HepG2 (cell line): ENCODE results near the gene CDK5R1. TPM values are rescaled to one million over a fixed set of nuclear protein-coding genes. Genes with fewer than 3 reads are reported as not detected.

Experiments
- ATAC-seq: fragments of 200-7000 bp; cut with Tn5 transposase; 3 replicates; pipeline ENCODE4 v1.9.1; 2020; ENCODE audit warnings: mild to moderate bottlenecking, moderate library complexity
- BruUV-seq: library from RNA; stranded (reverse); fragments of 400-500 nt; replicated peaks from 2 replicates; lab custom pipeline; 2021; lab: Mats Ljungman, UMichigan
- CTCF ChIA-PET: fragments of 300-600 bp; formaldehyde crosslinking; extraction: SDS; loops from one replicate; lab custom pipeline; 2021; ENCODE audit warnings: low total read pairs, inconsistent platforms, low intra/inter-chr PET ratio; lab: Yijun Ruan, JAX
- POLR2A ChIA-PET: fragments of 350-600 bp; sonication (Branson Sonifier 250); formaldehyde crosslinking; loops from one replicate; lab custom pipeline; 2020; ENCODE audit warnings: antibody characterized with exemption, inconsistent platforms; lab: Yijun Ruan, JAX
- DNase-seq: peaks from one replicate; pipeline ENCODE4 v3.0.0-alpha.2; 2015; ENCODE audit warnings: low spot score
- FAIRE-seq: peaks from 3 replicates; lab custom pipeline; 2011; peaks lifted over from hg19 to GRCh38; lab: Jason Lieb, UNC
- H2AFZ ChIP-seq: one replicate; pipeline ENCODE4 v1.6.1; 2011; ENCODE audit warnings: low read length, inconsistent platforms
- H3K27ac ChIP-seq: fragments of 300-600 bp; 3 replicates; pipeline ENCODE4 v1.8.0; 2011; ENCODE audit warnings: mixed run types, mild to moderate bottlenecking, mixed read lengths, low read length, inconsistent platforms; ENCODE audit not compliant: insufficient read depth; ENCODE audit errors: extremely low read length
- H3K27me3 ChIP-seq, 2 experiments: fragments of 200-600 bp in 1 of 2; 2 replicates in 1 of 2; 3 replicates in 1 of 2; pipeline versions ENCODE4 v1.6.0 to v1.8.0; 2011; ENCODE audit warnings: low read length in 2 of 2, mild to moderate bottlenecking in 2 of 2, moderate library complexity in 2 of 2, inconsistent platforms in 1 of 2; ENCODE audit not compliant: insufficient read depth in 2 of 2, control insufficient read depth in 1 of 2
- H3K36me3 ChIP-seq, 2 experiments: fragments of 200-600 bp in 1 of 2; replicated peaks in 1 of 2; 2 replicates in 1 of 2; 3 replicates in 1 of 2; pipeline versions ENCODE4 v1.5.1 to v1.8.0; 2011; ENCODE audit warnings: low read length in 2 of 2, inconsistent platforms in 1 of 2; ENCODE audit not compliant: insufficient read depth in 2 of 2, control insufficient read depth in 1 of 2
- H3K4me1 ChIP-seq: 2 replicates; pipeline ENCODE4 v1.5.1; 2012; ENCODE audit warnings: low read length, inconsistent platforms; ENCODE audit not compliant: insufficient read depth
- H3K4me2 ChIP-seq: 2 replicates; pipeline ENCODE4 v1.6.0; 2011; ENCODE audit warnings: low read depth, low read length, inconsistent platforms
- H3K4me3 ChIP-seq, 3 experiments: fragments of 200-600 bp in 1 of 3; sonication (generic), shearing (Covaris generic) in 1 of 3; replicated peaks in 1 of 3; 2 replicates each; pipeline ENCODE4 v1.5.1; 2011 to 2016; ENCODE audit warnings: low read length in 3 of 3, inconsistent platforms in 2 of 3, low read depth in 2 of 3, mild to moderate bottlenecking in 2 of 3, control low read depth in 1 of 3, mixed read lengths in 1 of 3; ENCODE audit not compliant: insufficient read depth in 1 of 3
- H3K79me2 ChIP-seq: one replicate; pipeline ENCODE4 v1.6.1; 2011; ENCODE audit warnings: low read length, inconsistent platforms; ENCODE audit not compliant: insufficient read depth
- H3K9ac ChIP-seq: 2 replicates; pipeline ENCODE4 v1.6.0; 2011; ENCODE audit warnings: mild to moderate bottlenecking, low read depth, low read length, inconsistent platforms; ENCODE audit not compliant: insufficient read depth
- H3K9me3 ChIP-seq: 2 replicates; pipeline ENCODE4 v1.5.1; 2012; ENCODE audit warnings: mild to moderate bottlenecking, low read length
- H4K20me1 ChIP-seq: 2 replicates; pipeline ENCODE4 v1.6.0; 2011; ENCODE audit warnings: inconsistent platforms, mild to moderate bottlenecking, low read length, moderate library complexity; ENCODE audit not compliant: insufficient read depth
- ASH2L ChIP-seq: fragments of 300-600, 200-600 bp; sonication (generic); IDR thresholded peaks from 2 replicates; pipeline ENCODE4 v1.7.0; 2017; ENCODE audit warnings: low read depth, mild to moderate bottlenecking, moderate library complexity, mixed read lengths, low read length; ENCODE audit not compliant: insufficient read length
- FOXM1 ChIP-seq: sonication (generic); formaldehyde crosslinking; IDR thresholded peaks from 2 replicates; pipeline ENCODE4 v1.5.0; 2020; ENCODE audit warnings: missing genetic modification reagents
- LCORL ChIP-seq, 2 experiments: fragments of 450-650 bp in 1 of 2; sonication (generic) in 1 of 2; formaldehyde crosslinking in 1 of 2; IDR thresholded peaks; 2 replicates each; pipeline versions ENCODE4 v1.5.0 to v1.6.1; 2017 to 2020; ENCODE audit warnings: antibody characterized with exemption in 1 of 2, missing genetic modification reagents in 1 of 2
- ZBTB3 ChIP-seq: sonication (generic); formaldehyde crosslinking; IDR thresholded peaks from 2 replicates; pipeline ENCODE4 v1.4.0; 2020; ENCODE audit warnings: low read depth, mild to moderate bottlenecking, moderate library complexity, missing genetic modification reagents, borderline replicate concordance
- ZNF414 ChIP-seq: sonication (generic); formaldehyde crosslinking; IDR thresholded peaks from 2 replicates; pipeline ENCODE4 v1.5.0; 2020; ENCODE audit warnings: missing genetic modification reagents
- ZNF615 ChIP-seq: sonication (generic); formaldehyde crosslinking; IDR thresholded peaks from 2 replicates; pipeline ENCODE4 v1.5.0; 2020; ENCODE audit warnings: mild to moderate bottlenecking, missing genetic modification reagents, borderline replicate concordance
- ZSCAN9 ChIP-seq: IDR thresholded peaks from 2 replicates; pipeline ENCODE4 v1.6.1; 2016; ENCODE audit warnings: borderline replicate concordance
- WGBS: methylation state at CpG from one replicate; pipeline ENCODE4 v1.1.6; 2017; ENCODE audit warnings: low lambda C conversion rate; 5-methylcytosine and 5-hydroxymethylcytosine counted together
- in situ Hi-C: cut with HindIII; loops from 2 replicates; pipeline ENCODE4 v1.10.0; 2017; ENCODE audit warnings: low pct_unique_long_range_greater_than_20kb; ENCODE audit not compliant: extremely low pct_ligation_motif_present
- intact Hi-C: fragments of 100-400 bp; cut with micrococcal nuclease; formaldehyde crosslinking; loops from one replicate; pipeline ENCODE4 v1.10.0; 2022; ENCODE audit not compliant: unreplicated experiment
- polyA plus RNA-seq, 8 experiments: library from polyadenylated mRNA; depleted of rRNA in 3 of 8; stranded (reverse) in 7 of 8; unstranded in 1 of 8; fragments of >200 nt; fragmentation: Illumina TruSeq in 4 of 8; extraction: Trizol in 4 of 8; gene quantifications; 2 replicates each; pipeline versions ENCODE4 v1.2.1 to v1.2.3, GENCODE V29; 2011 to 2016; ENCODE audit warnings: low read depth in 4 of 8, missing spikeins in 1 of 8, mixed read lengths in 1 of 8; ENCODE audit not compliant: insufficient read depth in 1 of 8
- total RNA-seq, 5 experiments: library from RNA; depleted of rRNA; stranded (reverse); fragments of >200 nt; fragmentation: Illumina TruSeq; extraction: Trizol; gene quantifications; 2 replicates each; pipeline ENCODE4 v1.2.3, GENCODE V29; 2016; ENCODE audit warnings: low read depth in 1 of 5

The CDK5R1 gene
- total and polyA plus RNA-seq, 2 of the 13 experiments (the other 11 are each of a cell fraction or from before 2014, with no cell fraction given), result 1.1 to 3.9 TPM

GRCh38 chr17:32445074-32445415 is 41.7 kb upstream of the CDK5R1 start (continued):
- no peak for TF ChIP-seq ZSCAN9 (CRISPR knock-in tag)

GRCh38 chr17:32445497-32445896 is 41.3 kb upstream of the CDK5R1 start:
- TF ChIP-seq ZNF615 (CRISPR knock-in tag), result no peak
- peak; percentile 9 for TF ChIP-seq ASH2L
- no peak for TF ChIP-seq ZBTB3 (CRISPR knock-in tag)
- TF ChIP-seq ZNF414 (CRISPR knock-in tag), result no peak
- no peak for TF ChIP-seq LCORL (IDR thresholded peaks at IDR 0.05)
- 0 out of 2 replicates have a peak, but pooled peaks have one; percentile 3 for TF ChIP-seq LCORL (CRISPR knock-in tag; IDR thresholded peaks at IDR 0.05)
- no peak for TF ChIP-seq FOXM1 (CRISPR knock-in tag)
- TF ChIP-seq, all 625 proteins: peak for 2
- intact Hi-C loops (no loop called here), in situ Hi-C loops (no loop called here)
- BruUV-seq, result TSS peak; percentile 62
- Histone ChIP-seq H3K4me2 (peak overlapping the region; percentile 97), H3K4me3 (peak overlapping the region; percentile 81 to 97 (median 88)), H2AFZ (no peak overlapping the region), H3K9me3 (no peaks in the 10 kb centered on the region), H3K4me1 (peaks cover 53% of the 10 kb centered on the region), H3K9ac (peak overlapping the region; percentile 91), H3K36me3 (peaks cover 2 to 21% of the 10 kb centered on the region in 2 experiments; a peak in 4 of 5 replicates), H3K79me2 (peaks cover 48% of the 10 kb centered on the region), H3K27ac (peak overlapping the region; percentile 80), H4K20me1 (peaks cover 15% of the 10 kb centered on the region), H3K27me3 (no peaks in the 10 kb centered on the region)
- ATAC-seq (no peak), FAIRE-seq (no peak), DNase-seq (no peak)
- WGBS, result 10% methylated on average over 6 of the region's 6 CpGs
- POLR2A ChIA-PET, result interaction anchor here (1.7 kb wide), 1 partner anchor 95 kb away, joined by 6 read pairs; no protein-coding TSS in a partner anchor
- CTCF ChIA-PET, result interaction anchor here (1.5 kb wide), 1 partner anchor 16 kb away, joined by 4 read pairs; no protein-coding TSS in a partner anchor
